GM20000 (cell line): ENCODE measurements around the gene SUMO2.

ENCODE experiments used
- DNase-seq: peaks from one replicate; pipeline ENCODE4 v3.0.0; 2012; ENCODE audit warnings: low spot score
- TF ChIP-seq, protein P1 (sequence below): IDR thresholded peaks from 2 replicates; pipeline ENCODE4 v1.5.1; 2012; ENCODE audit warnings: mild to moderate bottlenecking, control low read depth; ENCODE audit errors: extremely low read depth, missing control alignments

SUMO2 gene

DNA sequence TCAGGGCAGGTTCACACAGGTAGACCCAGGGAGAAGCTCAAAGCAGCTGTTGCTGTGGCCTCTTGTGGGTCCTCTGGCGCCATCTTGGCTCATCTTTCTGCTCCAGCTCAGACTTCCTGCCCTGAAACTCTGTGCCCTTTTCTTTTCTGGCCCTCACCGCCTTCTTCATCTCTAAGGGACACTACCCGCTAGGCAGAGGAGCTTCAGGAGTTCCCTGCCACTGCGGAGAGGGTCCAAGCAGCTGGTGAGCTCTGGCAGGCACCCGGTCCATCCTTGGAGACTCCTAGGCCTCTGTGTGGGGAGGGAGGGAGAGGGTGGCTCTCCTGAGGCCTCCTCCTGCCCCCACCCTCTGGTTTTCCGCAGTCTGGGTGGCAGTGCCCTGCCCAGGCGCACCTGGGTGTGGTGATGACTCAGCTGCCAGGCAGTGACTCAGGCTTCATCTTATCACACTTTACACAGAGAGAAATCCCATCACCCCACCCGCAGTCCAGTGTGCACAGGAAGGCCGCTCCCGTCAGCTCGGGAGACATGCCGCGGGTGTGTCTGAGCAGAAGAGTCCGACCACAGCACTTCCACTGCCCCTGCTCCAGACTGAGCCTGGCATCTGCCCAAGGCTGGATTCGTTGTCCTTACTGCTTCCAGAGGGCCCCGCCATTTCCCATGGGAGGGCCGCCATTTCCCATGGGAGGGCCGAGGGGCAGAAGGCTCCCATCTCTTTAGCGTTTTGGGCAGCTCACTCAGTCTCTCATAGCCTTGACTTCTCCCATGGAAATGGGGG, 58.5 kb downstream of the SUMO2 start:
- TF ChIP-seq, protein P1, sequence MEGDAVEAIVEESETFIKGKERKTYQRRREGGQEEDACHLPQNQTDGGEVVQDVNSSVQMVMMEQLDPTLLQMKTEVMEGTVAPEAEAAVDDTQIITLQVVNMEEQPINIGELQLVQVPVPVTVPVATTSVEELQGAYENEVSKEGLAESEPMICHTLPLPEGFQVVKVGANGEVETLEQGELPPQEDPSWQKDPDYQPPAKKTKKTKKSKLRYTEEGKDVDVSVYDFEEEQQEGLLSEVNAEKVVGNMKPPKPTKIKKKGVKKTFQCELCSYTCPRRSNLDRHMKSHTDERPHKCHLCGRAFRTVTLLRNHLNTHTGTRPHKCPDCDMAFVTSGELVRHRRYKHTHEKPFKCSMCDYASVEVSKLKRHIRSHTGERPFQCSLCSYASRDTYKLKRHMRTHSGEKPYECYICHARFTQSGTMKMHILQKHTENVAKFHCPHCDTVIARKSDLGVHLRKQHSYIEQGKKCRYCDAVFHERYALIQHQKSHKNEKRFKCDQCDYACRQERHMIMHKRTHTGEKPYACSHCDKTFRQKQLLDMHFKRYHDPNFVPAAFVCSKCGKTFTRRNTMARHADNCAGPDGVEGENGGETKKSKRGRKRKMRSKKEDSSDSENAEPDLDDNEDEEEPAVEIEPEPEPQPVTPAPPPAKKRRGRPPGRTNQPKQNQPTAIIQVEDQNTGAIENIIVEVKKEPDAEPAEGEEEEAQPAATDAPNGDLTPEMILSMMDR = no peak
- no peak for DNase-seq

DNA sequence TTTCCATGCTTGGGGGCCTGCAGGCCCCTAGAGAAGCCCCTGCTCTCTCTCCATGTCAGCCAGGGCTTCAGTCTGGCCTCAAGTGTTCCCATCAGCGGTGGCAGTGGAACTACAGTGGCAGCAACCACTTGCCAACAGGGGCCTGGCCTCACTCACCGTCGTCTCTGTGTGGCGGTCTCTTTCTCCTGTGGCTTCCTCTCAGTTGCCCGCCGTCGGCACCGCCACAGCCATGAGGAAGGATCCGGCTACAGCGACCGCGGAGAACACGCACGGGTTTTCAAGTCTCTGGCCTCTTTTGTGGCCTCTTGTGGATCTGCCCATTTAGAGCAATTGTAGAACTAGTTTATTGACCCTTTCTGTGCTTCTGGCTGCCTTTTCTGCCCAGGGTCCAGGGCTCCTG, 64.5 kb downstream of the SUMO2 start:
- TF ChIP-seq, protein P1 = no peak
- no peak for DNase-seq

DNA sequence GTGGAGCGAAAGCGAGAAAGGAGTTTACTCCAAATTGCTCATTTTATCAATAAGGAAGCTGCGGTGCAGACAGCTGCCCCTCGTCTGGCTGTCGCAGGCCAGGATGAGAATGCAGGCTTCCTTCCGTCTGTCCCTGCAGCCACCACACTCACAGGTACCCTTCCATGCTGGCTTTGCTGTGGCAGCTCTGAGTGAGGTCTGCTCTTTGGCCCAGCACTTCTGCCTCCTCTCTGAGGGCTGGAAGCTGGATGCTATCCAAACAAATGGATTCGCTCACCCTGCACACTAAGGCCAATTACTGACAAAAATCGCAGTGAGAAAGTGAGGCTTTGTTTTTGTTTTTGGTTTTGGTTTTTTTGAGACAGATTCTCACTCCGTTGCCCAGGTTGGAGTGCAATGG, 66.0 kb downstream of the SUMO2 start:
- no peak for DNase-seq
- TF ChIP-seq, protein P1 = no peak
